Left ventricle myocardium inferior (tissue), 1 donor: ENCODE results near the gene RPL15. TPM values are rescaled to one million over a fixed set of nuclear protein-coding genes. Genes with fewer than 3 reads are reported as not detected.
A peak's percentile ranks its signal among the peaks of the same experiment; 100 is the strongest.
"Not testable (repeated sequence)": the region's sequence is repeated elsewhere in the genome, so short reads cannot be mapped to it uniquely, and the experiment has no call there.

ENCODE experiments used
- DNase-seq: peaks from one replicate; pipeline ENCODE4 v3.0.0-alpha.2; 2020
- H3K27ac ChIP-seq: fragments of 200-600 bp; replicated peaks from 2 replicates; pipeline ENCODE4 v1.8.0; 2021
- H3K27me3 ChIP-seq: fragments of 200-600 bp; 2 replicates; pipeline ENCODE4 v1.8.0; 2021; ENCODE audit warnings: low read depth
- H3K36me3 ChIP-seq: fragments of 200-600 bp; 2 replicates; pipeline ENCODE4 v1.8.0; 2021
- H3K4me1 ChIP-seq: fragments of 200-600 bp; 2 replicates; pipeline ENCODE4 v1.8.0; 2021
- H3K4me3 ChIP-seq: fragments of 200-600 bp; 2 replicates; pipeline ENCODE4 v1.8.0; 2021; ENCODE audit warnings: mild to moderate bottlenecking, moderate library complexity
- H3K9me3 ChIP-seq: fragments of 200-600 bp; replicated peaks from 2 replicates; pipeline ENCODE4 v1.8.0; 2021
- intact Hi-C: fragments of 100-400 bp; cut with micrococcal nuclease; formaldehyde crosslinking; loops from one replicate; pipeline ENCODE4 v1.11.0; 2022
- total RNA-seq: library from RNA; stranded (reverse); fragmentation: NEBNext Ultra II Directional; extraction: Animal tissue kit (Norgen Biotek cat#: 25700); gene quantifications from one replicate; pipeline ENCODE4 v1.2.1, GENCODE V29; 2021
- TF ChIP-seq, protein P1 (sequence below): fragments of 200-600 bp; IDR thresholded peaks from 2 replicates; pipeline ENCODE4 v1.8.0; 2021; ENCODE audit warnings: antibody characterized with exemption, mild to moderate bottlenecking, borderline replicate concordance
- donor health status: DM: no; HTN: yes; CAD: no; lungs with severe emphysema.

The RPL15 gene
- total RNA-seq, 1 donor from 2014 or later = 915 TPM

- no peak for DNase-seq
- intact Hi-C loops = no loop called here
- peaks cover 25% of the 10 kb centered on the region for H3K36me3 ChIP-seq
Observed at GRCh38 chr3:23911397-23911796, 5.5 kb upstream of the RPL15 start.

GRCh38 chr3:23912335-23912734 lies 4.6 kb upstream of the RPL15 start:
- Histone ChIP-seq H3K4me1 (peaks cover 27% of the 10 kb centered on the region), H3K36me3 (peaks cover 25% of the 10 kb centered on the region)
- H3K4me3 ChIP-seq, DNase-seq, H3K27me3 ChIP-seq, H3K27ac ChIP-seq, H3K9me3 ChIP-seq, intact Hi-C loops: not testable (repeated sequence)

More at GRCh38 chr3:23911397-23911796, 5.5 kb upstream of the RPL15 start:
- Histone ChIP-seq H3K4me1 (peaks cover 19% of the 10 kb centered on the region), H3K4me3 (no peak overlapping the region), H3K27me3 (no peaks in the 10 kb centered on the region), H3K9me3 (no peaks in the 10 kb centered on the region), H3K27ac (no peak overlapping the region)
- TF ChIP-seq, protein P1, sequence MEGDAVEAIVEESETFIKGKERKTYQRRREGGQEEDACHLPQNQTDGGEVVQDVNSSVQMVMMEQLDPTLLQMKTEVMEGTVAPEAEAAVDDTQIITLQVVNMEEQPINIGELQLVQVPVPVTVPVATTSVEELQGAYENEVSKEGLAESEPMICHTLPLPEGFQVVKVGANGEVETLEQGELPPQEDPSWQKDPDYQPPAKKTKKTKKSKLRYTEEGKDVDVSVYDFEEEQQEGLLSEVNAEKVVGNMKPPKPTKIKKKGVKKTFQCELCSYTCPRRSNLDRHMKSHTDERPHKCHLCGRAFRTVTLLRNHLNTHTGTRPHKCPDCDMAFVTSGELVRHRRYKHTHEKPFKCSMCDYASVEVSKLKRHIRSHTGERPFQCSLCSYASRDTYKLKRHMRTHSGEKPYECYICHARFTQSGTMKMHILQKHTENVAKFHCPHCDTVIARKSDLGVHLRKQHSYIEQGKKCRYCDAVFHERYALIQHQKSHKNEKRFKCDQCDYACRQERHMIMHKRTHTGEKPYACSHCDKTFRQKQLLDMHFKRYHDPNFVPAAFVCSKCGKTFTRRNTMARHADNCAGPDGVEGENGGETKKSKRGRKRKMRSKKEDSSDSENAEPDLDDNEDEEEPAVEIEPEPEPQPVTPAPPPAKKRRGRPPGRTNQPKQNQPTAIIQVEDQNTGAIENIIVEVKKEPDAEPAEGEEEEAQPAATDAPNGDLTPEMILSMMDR = no peak

DNA sequence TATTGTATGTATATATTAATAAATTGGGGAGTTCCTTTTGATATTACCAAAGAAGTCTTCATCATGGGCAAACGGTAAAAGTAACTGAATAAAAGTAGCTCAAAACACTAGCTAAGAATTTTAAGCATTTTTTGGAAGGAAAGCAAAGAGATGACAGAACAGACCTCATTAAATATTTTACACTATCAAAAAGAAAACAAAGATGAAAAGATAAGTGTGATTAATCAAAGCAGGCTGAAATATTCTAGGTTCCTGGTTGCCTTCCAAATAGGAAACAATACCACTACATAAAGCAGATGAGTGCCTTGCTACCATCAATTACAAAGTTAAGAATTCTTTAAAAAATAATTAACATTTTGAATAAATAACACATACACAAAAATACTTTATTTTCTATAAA lies 3.8 kb upstream of the RPL15 start:
- Histone ChIP-seq H3K27ac (no peak overlapping the region), H3K4me3 (no peak overlapping the region), H3K36me3 (peaks cover 28% of the 10 kb centered on the region), H3K9me3 (no peaks in the 10 kb centered on the region), H3K27me3 (no peaks in the 10 kb centered on the region), H3K4me1 (peaks cover 35% of the 10 kb centered on the region)
- intact Hi-C loops = no loop called here
- DNase-seq = no peak
- TF ChIP-seq, protein P1 = no peak

DNA sequence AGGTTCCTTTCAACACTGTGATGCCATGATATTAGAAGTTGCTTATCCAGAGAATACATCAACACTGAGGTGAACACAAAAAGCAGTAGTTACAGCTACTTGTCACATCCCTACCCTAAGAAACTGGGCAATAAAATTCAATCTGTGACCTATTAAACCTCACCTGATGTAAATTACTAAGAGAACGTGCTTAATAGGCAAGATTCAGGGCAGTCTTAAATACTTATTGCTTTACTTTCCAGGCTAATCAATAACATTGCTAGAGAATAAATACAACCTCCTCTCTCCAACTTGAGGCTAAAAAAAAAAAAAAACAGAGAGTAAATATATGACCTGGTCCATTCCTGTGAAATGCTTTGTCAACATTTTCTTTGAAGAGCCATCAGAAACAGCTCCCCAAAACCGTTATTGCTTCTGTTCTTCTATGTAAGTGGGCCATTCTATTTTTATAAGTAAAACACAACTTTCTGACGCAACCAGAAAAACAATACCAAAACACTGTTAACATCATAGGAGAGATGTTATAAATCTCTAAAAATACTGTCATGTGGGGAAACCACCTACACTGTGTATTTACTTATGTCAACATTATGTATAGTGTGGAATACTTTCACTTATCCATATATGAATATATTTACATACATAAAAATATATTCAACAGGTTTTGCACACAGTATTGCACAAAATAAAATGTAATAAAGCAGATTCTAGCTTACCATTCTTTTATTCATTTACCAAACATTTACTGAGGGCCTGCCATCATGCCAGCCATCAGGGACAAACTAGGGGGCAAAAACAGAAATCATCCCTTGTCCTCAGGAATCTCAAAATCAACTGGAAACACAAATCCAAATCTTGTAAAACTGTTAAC lies 2.8 kb upstream of the RPL15 start:
- H3K9me3 ChIP-seq = no peaks in the 10 kb centered on the region
- H3K27ac ChIP-seq = no peak overlapping the region
- intact Hi-C loops = no loop called here
- H3K4me1 ChIP-seq = peaks cover 44% of the 10 kb centered on the region
- H3K27me3 ChIP-seq = no peaks in the 10 kb centered on the region
- TF ChIP-seq, protein P1 = no peak
- no peak for DNase-seq
- peaks cover 30% of the 10 kb centered on the region for H3K36me3 ChIP-seq
- no peak overlapping the region for H3K4me3 ChIP-seq

DNA sequence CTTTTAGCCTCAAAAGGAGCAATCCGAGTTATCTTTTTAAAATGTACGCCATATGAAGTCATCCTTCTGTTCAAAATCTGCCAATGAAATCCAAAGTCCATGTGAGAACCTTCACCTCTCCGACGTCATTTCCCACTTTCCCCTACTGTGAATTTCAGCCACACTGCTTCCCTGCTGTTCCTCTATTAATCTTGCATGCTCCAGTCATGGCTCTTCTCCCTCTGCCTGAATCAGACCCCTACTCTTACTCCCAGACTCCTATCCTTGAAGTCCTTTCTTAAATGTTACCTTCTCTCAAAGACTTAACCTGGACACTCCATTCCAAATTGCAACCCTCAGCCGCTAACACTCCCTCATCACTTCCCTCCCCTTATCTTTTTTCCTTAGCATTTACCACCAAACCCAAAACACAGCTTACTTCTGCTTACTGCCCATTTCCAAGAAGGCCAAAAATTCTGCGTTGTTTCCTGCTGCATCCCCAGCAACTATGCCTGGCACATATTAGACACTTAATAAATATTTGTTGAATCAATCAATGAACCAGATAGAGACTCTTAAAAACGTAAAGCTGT lies 1.3 kb upstream of the RPL15 start:
- Histone ChIP-seq H3K4me3 (peak overlapping the region; percentile 97), H3K4me1 (peaks cover 60% of the 10 kb centered on the region), H3K27me3 (no peaks in the 10 kb centered on the region), H3K36me3 (peaks cover 32% of the 10 kb centered on the region), H3K9me3 (no peaks in the 10 kb centered on the region), H3K27ac (no peak overlapping the region)
- DNase-seq = no peak
- TF ChIP-seq, protein P1 = no peak
- intact Hi-C loops = no loop called here
